Body of pancreas (tissue), 4 donors: ENCODE data around the gene CEP250.

Experiments
- POLR2A ChIP-seq, 3 donors: fragments of 450-650 bp; IDR thresholded peaks; one replicate each; pipeline ENCODE4 v1.6.1; 2016; ENCODE audit warnings: antibody characterized with exemption in 3 of 3, mild to moderate bottlenecking in 2 of 3
- TF ChIP-seq, protein P1 (sequence below), 7 experiments: fragments of 450-650 bp in 4 of 7; fragments of 200-600 bp in 3 of 7; sonication (generic) in 3 of 7; IDR thresholded peaks; one replicate each; pipeline ENCODE4 v1.5.1; 2016 to 2019; ENCODE audit warnings: antibody characterized with exemption in 7 of 7

DNA sequence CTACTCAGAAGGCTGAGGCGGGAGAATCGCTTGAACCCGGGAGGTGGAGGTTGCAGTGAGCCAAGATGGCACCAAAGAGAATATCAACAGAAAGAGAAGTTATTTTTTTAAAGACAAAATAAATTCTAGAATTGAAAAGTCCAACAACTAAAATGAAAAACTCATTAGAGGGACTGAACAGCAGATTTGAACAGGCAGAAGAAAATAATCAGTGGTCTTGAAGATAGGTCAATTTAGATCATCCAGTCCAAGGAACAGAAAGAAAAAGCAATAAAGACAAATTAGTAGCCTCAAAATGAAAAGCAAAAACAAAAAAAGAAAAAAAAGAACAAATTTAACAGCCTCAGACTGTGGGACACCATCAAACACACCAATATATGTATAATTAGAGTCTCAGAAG is 49.6 kb upstream of the CEP250 start:
- TF ChIP-seq, protein P1, sequence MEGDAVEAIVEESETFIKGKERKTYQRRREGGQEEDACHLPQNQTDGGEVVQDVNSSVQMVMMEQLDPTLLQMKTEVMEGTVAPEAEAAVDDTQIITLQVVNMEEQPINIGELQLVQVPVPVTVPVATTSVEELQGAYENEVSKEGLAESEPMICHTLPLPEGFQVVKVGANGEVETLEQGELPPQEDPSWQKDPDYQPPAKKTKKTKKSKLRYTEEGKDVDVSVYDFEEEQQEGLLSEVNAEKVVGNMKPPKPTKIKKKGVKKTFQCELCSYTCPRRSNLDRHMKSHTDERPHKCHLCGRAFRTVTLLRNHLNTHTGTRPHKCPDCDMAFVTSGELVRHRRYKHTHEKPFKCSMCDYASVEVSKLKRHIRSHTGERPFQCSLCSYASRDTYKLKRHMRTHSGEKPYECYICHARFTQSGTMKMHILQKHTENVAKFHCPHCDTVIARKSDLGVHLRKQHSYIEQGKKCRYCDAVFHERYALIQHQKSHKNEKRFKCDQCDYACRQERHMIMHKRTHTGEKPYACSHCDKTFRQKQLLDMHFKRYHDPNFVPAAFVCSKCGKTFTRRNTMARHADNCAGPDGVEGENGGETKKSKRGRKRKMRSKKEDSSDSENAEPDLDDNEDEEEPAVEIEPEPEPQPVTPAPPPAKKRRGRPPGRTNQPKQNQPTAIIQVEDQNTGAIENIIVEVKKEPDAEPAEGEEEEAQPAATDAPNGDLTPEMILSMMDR (IDR thresholded peaks at IDR 0.05): no peak
- no peak for TF ChIP-seq POLR2A (IDR thresholded peaks at IDR 0.05)
